Choroid plexus epithelial cell (primary cell): ENCODE results near the gene TRPV2.
"Not testable (repeated sequence)": the region's sequence is repeated elsewhere in the genome, so short reads cannot be mapped to it uniquely, and the experiment has no call there.

Source experiments
- DNase-seq: peaks from one replicate; pipeline ENCODE4 v3.0.0-alpha.2; 2010; ENCODE audit warnings: low read depth
- H3K4me3 ChIP-seq: 2 replicates; pipeline ENCODE4 v1.5.1; 2011; ENCODE audit warnings: low read depth, mild to moderate bottlenecking, control low read depth, low read length, moderate library complexity
- TF ChIP-seq, protein P1 (sequence below): conservative IDR thresholded peaks from 2 replicates; pipeline ENCODE4 v1.5.1; 2011; ENCODE audit warnings: low read depth, mild to moderate bottlenecking, control low read depth, inconsistent platforms, low read length, moderate library complexity

TRPV2 gene

DNA sequence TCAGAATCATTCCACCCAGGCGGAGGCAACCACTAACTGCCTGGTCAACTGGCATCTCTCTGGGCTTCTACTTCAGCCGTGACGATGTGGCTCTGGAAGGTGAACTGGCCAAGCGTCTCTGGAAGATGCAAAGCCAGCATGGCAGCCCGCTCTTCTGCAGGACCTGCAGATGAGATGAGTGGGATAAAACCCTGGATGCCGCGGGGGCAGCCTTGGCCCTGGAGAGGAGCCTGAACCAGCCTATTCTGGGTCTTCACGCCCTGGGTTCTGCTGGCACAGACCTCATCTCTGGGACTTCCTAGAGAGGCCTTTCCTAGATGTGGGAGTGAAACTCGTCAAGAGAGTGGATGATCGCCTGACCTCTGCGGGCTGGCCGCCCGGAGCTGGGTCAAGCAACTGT, 23.9 kb upstream of the TRPV2 start:
- DNase-seq: no peak
- TF ChIP-seq, protein P1, sequence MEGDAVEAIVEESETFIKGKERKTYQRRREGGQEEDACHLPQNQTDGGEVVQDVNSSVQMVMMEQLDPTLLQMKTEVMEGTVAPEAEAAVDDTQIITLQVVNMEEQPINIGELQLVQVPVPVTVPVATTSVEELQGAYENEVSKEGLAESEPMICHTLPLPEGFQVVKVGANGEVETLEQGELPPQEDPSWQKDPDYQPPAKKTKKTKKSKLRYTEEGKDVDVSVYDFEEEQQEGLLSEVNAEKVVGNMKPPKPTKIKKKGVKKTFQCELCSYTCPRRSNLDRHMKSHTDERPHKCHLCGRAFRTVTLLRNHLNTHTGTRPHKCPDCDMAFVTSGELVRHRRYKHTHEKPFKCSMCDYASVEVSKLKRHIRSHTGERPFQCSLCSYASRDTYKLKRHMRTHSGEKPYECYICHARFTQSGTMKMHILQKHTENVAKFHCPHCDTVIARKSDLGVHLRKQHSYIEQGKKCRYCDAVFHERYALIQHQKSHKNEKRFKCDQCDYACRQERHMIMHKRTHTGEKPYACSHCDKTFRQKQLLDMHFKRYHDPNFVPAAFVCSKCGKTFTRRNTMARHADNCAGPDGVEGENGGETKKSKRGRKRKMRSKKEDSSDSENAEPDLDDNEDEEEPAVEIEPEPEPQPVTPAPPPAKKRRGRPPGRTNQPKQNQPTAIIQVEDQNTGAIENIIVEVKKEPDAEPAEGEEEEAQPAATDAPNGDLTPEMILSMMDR: no peak
- no peak overlapping the region for H3K4me3 ChIP-seq

DNA sequence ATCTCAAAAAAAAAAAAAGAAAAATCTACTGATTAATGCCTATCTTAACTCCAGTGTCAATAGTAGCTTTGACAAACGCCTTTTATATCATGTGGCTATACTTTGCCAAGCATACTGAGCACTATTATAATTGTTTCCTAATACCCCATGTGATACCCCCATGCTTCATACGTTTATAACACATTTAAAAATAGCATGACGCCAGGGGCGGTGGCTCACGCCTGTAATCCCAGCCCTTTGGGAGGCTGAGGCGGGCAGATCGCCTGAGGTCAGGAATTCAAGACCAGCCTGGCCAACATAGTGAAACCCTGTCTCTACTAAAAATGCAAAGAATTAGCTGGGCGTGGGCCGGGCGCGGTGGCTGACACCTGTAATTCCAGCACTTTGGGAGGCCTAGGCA, 22.9 kb upstream of the TRPV2 start:
- not testable (repeated sequence) for DNase-seq, H3K4me3 ChIP-seq

DNA sequence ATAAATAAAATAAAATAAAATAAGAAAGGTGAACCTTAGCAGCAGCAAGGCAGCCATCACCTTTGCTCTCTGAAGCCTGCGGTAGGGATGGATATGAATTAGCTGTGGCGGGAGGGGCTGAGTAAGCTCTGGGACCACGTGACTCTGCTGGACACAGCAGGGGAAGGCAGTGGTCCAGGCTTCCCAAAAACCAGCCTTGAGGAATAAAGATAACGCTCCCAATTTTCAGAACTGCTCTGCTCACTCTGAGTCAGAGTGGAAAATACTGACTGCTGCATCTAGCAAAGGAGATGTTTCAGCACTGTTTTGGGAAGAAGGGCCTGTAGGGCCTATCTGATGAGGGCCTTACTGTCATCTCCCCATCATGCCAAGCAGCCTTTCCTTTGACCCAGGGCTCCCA, 19.5 kb upstream of the TRPV2 start:
- DNase-seq, H3K4me3 ChIP-seq: not testable (repeated sequence)

DNA sequence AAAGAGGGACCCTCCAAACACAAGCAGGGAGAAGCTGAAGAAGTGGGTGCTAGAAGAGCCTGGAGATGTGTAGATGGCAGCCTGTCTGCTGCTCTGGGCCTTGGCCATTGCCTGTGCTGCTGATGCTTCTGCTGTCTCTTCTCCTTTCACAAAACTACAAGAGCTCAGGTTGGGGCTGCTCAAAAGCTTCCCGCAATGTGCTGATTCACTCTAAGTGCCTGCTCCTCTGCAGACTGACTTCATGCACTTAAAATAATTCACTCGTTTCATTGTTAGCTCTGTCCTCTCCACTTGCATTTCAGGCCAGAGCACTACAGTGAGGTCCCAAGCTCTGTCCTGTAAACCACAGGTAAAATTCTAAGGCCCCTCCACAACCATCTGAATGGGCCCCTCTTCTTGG, 18.7 kb upstream of the TRPV2 start:
- DNase-seq: not testable (repeated sequence)

DNA sequence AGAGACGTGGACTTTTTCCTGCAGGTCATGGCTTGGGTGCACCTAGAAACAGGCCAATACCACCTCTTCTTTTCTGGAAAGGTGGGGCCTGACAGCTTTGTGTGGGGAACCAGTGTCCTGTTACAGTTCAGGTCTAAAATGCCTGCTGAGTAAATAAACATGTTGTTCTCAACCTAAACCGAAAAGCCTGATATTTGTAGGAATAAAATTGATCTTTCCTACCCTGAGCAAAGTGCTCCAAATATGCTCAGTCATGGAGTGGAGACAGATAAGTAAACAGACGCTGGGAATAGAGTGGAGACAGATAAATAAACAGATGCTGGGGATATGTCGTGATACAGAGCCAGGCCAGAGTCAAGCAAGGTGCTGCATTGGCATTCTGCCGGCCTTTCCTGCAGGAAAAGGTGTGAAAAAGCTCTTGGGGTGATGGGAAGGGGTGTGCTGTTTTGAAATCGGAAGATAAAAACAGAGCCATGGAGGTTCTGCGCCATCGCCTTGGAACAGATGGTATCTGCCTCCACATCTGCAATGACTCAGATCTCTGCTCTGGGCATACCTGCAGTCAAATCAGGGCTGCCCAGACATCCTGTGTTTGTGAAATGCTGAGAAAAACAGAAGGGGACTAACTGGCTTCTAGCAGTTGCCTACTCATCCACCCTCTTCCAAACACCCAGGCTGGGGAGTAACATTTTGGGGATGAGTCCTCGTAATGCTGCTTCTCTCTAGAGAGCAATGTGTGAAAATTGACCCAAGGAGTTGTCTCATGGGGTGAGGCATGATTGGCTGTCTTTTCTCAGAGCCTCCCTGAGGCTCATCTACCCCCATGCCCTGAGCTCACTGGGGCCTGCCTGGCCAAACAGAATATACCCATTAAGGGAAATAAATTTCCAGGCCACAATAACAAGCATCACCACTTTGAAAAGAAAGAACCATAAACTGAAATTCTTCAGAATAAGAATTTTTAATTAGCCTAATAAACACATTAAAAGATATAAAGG, 16.8 kb upstream of the TRPV2 start:
- no peak overlapping the region for H3K4me3 ChIP-seq
- no peak for DNase-seq
- TF ChIP-seq, protein P1: no peak

More for the DNA sequence above, 18.7 kb upstream of the TRPV2 start:
- H3K4me3 ChIP-seq: not testable (repeated sequence)

DNA sequence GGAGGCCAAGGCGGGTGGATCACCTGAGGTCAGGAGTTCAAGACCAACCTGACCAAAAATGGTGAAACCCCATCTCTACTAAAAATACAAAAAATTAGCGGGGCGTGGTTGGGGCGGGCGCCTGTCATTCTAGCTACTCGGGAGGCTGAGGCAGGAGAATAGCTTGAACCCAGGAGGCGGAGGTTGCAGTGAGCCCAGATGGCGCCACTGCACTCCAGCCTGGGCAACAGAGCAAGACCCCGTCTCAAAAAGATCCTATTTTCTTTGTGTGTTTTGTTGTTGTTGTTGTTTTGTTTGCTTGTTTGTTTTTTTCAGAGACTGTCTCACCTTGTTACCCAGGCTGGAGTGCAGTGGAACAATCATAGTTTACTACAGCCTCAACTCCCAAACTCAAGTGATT, 11.5 kb upstream of the TRPV2 start:
- DNase-seq, H3K4me3 ChIP-seq: not testable (repeated sequence)

DNA sequence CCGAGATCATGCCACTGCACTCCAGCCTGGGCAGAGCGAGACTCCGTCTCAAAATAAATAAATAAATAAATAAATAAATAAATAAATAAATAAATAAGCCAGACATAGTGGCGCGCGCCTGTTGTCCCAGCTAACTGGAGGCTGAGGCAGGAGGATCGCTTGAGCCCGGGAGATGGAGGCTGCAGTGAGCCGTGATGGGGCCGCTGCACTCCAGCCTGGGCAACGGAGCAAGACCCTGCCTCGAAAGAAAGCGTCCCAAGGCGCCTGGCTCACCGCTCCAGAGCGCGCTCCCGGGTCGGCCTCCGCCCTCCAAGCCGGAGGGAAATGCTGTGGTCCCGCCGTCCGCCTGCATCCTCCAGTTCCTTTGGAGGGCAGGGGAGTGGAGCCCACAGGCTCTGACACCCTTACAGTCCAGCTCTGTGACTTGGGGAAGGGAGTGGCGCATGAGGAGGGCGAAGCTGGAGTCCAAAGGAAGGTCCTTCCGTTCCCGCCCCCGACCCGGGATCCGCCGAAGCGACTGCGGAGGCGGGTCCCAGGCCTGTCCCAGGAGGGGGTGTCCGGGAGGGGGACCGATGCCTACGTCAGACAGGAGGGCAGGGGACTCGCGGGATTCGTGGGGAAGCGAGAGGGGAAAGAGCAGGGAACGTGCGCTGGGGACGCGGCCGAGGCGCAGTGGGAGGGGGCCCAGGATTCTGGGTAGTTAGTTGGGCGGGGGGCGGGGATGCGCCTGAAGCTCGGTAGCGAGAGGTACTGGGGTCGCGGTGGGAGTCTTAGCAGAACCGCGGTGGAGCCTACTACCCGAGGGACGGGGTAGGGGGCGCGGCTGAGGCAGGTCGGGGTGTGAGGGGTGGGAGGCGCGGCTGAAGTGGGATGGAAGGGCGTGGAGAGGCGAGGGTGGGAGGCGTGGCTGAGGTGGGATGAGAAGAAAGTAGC, 8.4 kb upstream of the TRPV2 start:
- peak overlapping the region; percentile 66 for H3K4me3 ChIP-seq
- TF ChIP-seq, protein P1: no peak
- DNase-seq: no peak

DNA sequence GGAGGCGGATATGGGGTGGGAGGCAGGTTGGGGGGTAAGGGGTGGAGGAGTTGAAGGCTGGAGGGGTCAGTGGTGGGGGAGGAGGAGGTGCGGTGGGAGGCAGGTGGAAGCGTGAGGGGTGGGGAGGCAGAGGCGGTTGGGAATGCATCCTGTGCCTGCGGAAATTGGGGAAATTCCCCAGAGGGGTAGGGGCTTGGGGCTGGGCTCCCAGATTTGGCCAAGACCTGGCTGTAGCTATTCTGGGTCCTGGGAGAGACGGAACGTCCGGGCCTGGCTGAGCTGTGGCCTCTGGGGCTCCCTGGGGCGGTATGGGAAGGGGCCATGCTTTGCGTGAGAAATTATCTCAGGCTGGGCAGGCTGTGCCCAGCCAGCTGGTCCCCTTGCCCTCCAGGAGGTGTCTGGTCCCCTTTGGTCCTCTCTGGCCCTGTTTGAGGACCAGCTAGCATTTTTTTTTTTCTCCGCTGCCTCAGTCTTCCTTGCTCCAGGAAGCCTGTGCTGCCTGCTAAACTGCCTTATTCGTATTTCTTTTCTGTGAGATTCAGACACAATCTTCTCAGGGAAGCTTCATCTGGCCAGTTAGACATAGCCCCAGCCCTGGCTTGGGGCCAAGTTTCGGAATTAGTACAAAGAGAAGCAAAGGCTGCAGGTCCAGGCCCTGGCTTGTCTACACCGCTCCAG, 7.3 kb upstream of the TRPV2 start:
- peak; percentile 81 for DNase-seq
- TF ChIP-seq, protein P1: no peak
- peak overlapping the region; percentile 13 for H3K4me3 ChIP-seq
